ENCODE data around the gene SETD3.

Gene SETD3

DNA sequence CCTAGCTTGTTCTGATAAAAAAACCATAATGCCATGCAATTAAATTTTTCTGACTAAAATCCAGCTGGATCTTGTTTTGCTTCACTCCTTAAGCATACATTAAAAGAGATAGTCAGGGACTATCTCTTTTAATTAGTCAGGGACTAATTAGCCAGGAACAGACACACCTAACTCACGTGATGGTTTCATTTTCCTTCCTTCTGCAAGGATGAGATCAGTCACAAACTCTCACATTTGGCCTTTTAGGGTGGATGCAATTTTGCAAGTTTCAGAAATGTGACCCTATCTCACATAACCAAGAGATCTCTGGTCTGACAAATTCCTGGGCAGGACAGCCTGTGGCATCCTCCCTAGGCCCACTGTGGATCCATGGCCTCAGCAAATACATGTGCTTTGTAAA, 62.4 kb downstream of the SETD3 start:
- DNase-seq = no peak

DNA sequence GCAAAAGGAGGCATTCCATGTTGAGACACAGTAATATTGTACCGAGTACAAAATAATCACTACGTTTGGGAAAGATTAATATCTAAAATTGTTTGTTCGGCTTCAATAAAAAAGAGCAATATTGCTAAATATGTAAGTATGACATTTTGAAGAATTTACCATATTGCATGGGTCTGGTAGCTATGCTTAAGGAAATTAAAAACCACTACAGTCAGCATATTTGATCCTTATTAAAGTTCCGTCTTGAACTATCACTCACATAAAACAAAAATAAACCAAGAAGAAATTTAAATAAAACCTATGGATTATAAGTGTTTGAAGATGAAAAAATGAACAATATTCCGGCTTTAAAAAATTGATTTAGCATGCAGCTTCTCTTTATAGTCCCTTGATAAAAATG, 63.8 kb downstream of the SETD3 start:
- DNase-seq = no peak

DNA sequence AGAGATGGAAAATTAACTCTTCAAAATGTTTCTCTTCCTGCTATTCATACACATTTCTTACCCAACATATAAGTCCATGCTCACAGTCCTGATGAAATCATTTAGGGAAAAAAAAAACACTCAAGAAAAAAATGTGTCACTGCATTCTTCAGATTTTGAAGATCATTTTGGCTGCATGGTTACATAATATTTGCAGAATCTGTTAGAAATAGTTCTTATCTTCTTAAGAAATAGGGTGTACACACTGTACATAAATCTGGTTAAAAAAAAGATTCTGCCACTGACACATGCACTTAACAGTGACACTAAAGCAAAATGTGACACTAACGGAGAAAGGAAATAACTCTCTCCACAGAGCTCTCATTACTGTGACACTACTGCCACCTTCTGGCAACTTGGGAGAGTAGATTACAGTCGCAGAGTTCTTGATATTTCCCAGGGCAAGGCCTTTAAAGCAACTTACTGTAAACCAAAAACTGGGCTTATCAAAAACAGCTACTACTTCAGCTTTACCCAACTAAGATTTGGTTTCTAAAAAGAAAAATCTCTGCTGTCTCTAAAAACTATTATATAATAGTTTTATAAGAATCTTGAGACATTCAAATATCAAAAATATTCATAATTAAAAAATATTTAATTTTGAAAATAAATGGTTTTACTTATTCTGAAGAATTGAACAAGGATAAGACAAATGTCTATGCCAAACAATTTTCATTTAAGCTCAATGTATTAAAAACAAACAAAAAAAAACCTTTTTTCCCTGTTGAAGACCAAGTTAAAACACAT, 65.0 kb downstream of the SETD3 start:
- DNase-seq = peak; percentile 86

DNA sequence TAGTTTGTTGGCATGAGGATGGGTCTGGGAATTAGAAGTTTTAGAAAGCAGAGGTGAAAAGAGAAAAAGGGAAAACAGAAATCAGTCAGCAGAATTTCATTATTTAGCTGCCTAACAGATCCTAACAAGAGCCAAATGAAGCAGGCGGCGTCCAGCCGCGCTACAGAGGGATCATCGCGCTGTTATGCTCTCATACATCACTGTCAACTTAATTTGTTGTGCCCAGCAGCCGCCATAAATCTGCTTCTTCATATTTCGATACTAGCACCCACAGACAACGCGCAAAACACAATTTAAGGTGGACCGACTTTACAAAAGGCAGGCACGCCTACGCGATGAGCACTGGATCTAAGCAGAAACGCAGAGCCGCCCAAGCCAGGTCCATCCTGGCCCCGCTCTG, 66.7 kb downstream of the SETD3 start:
- no peak for DNase-seq

DNA sequence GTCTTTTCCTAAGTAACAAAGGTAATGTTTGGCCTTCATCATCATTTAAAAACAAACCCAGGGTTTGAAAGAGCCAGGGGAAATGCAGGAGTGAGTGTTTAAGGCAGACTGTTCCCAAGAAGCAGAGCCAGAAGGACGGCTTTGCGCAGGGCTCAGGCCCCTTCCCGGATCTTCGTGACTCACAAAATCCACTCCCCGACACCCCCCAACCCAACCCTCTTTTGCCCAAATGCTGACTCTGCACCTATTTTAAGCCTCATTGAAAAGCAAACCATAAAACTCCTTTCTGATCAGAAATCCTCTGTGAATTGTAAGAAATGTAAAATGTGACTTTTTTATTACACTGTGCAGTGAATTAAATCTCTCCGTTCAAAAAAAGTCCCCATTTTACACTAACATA, 67.5 kb downstream of the SETD3 start:
- DNase-seq = no peak

DNA sequence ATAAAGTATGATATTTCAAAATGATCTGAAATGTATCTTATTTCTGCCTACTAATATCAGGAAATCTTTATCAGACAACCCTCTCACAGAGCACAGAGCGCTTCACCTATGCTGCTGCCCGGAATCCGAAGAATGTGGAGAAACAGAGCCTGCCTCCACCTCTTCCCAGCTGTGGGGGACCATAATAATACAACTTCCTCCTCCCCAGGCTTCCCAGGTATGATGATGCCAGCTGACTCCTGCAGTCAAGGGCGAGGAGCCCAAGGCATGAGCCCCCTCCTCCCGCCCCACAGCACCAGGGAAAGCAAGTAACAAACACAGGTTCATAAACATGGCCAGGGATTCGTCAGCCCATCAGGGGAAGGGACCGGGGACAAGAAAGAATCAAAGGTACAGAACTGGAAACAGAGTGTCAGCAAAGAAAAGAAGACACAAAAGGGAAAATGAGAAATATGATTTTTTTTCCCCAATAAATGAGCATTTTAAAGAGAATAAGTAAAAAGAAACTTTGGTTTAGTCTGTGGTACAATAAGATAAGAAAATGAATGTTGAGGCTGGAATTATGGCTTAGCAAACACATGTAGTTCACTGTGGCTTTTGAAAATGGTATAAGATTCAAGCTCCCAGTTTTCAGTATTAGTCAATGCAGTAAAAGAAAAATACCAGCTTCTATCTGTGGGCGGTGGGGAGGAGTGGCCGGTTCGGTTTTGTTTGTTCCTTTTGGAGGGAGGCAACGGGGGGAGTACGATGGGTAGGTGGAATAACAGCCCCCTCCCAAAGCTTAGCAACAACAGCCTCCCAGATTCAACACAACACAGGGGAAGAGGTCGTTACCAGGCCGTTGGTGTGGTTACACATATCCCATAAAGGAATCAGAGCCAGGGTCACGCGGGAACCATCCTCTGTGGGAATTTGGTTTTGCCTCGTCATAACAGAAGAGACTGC, 68.3 kb downstream of the SETD3 start:
- peak; percentile 55 for DNase-seq

DNA sequence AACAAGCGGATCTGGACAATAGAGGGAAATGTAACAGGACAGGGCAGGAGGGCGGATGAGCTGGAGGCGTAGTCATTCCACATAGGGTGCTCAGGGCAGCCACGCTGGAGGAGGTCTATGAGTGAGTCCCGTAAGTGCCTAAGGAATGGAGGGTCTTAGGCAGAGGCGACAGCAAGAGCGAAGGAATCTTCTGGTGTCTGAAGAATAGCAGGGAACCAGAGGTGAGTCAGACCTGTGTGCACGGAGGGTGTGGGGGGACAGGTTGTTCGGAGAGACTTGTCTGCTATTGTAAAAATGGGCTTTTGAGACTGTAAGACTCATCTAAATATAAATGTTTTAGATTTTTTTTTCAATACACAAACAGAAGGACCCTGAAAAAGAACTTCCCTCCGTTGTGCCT, 70.6 kb downstream of the SETD3 start:
- no peak for DNase-seq

DNA sequence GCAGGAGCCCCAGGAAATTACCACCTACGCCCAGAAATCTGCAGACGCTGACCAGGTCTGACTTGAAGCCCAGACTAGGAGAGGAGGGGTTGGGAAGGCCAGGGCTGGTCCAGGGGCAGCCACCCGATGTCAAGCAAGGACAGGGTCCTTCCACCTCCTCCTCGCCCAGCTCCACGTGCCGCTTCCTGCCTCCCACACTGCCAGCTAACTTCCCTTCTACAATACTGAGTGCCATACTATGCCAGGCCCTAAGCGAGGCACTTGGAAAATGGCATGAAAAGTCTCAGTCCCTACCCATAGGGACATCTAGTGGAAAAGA, 71.7 kb downstream of the SETD3 start:
- no peak for DNase-seq

DNA sequence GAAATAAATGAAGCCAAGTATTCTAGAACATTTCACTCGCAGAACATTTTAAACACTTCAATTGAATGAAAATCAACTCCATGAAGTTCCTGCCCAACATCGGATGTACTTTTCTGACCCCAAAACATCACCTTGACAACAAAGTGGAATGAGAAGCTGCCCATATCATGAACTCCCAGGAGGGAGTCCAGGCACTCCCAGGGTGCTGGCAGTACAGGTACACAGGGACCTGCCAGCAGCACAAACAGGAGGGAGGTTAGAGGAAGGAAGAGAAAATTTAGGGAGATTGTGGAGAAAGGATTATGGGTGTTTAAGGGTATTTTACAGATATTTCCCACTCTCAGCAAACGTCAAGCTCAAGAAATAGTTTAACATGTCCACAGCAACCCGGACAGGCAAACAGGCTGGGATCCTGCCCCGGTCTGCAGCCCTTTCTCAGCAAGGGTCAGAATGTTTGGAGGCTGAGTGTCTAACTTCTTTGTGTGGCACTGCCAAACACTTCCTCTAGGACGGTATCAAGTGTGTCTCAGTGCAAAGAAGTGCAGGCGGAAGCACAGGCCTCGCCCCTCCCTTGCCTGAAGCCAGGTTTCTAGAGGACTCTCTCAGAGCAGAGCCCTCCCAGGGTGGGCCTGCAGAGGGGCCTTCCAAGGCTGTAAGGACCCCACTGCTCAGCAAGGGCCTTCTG, 72.2 kb downstream of the SETD3 start:
- DNase-seq = no peak

DNA sequence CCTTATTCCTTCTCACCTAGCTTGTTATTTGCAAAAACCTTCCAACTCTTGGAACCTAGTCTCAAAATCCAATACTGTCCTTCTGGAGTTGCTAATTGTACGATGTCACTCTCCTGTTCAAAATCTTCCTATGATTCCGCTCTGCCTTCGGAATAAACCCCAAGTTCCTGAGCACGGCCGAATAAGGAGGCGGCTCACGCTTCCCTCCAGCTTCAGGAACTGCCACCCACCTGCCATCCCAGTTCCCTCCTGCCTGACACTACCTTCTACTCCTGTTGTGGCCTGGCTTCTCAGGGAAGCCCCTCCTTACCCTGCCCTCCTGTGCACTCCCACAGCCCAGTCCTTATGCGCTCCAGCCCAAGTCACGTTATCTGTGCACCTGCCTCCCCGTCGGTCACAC, 73.2 kb downstream of the SETD3 start:
- DNase-seq = no peak

DNA sequence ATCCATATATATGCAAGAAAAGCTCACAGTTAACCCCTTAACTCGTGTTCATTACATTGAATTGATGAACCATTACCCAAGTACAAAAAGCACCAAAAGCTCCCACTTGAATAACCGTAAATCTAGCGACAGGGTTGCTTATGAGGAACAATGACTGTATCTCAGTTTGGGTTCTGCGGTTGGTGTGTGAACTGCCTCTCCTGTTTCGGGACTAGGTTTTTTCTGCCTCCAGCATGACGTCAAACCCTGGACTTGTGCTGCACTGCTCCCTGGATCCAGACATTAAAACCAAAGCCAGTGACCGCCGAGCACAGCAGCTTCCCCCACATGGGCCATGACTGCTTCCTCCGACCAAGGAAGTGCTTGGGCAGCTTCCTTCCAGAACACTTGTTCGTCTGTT, 77.7 kb downstream of the SETD3 start:
- no peak for DNase-seq

DNA sequence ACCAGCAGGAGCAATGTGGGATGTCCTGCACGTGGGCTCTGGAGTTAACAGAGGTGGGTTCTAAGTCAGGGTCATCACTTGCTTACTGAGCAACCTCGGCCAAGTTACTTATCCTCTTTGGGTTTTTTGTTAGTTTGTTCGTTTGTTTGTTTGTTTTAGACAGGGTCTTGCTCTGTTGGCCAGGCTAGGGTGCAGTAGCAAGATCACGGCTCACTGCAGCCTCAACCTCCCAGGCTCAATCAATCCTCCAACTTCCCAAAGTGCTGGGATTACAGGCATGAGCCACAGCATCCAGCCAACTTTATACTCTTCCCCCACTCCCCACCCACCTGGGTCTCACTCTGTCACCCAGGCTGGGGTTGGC, 78.4 kb downstream of the SETD3 start:
- no peak for DNase-seq

DNA sequence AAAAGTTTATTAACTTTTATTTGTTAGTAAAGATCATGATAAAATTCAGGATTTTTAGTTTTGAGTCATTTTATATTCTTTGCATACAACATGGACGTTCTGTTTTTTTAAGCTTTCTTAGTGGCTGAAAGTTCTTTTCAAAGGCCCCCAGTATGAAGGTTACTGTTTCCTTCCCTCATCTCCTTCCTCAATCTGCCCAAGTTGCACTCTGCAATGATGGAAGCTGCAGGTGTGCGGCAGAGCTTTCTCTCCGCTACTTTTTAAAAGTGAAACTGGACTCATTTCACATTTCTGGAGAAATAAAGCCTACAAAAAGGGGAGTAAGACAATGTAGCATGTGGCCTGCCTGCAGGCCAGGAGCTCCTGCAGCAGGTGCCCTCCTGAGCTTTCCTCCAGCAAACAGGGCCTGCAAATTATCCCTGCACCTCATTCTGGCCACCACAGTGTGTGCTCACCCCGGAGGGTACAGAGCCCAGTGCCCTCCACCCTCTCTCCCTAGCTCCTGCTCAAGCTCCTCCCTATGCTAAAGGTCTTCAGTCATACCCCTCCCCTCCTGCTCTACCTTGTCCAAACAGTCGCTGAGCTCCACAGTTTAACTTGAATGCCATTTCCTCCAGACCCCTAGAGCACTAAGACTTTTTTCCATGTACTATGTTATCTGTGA, 78.9 kb downstream of the SETD3 start:
- no peak for DNase-seq

DNA sequence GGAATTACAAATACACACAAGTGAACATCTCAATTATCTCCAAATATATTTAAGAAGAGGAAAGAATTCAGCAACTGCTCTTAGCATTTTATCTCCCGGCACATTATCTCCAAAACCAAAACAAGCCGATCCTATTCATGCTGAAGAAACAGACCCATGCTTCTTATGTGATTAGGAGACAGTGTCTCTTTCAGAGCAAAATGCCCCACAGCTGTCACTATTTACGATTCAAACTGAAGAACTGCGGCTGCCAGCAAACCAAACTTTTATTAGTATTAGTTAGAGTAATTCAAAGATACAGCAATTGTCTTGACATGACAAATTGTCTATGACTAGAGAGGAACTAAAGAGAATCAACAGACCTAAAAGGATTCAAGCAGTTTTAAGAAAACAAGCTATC, 79.4 kb downstream of the SETD3 start:
- no peak for DNase-seq

DNA sequence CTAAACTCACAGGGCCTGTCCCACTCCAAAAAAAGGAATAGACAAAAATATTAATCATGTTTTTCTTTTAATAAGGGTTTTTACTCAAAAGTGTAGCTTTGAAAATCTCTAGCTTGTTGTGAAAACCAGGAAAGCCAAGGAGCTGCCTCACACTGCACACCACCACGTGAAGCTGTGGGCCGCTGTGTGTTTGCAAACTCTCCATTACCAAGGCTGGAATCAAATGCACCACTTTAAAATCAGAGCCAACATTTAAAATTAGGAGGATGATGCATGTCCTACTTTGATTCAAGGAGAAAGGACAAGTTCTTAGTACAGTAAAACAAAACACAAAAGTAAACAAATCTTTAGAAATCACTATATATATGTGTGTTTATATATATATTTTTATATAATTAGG, 83.0 kb downstream of the SETD3 start:
- DNase-seq = no peak

DNA sequence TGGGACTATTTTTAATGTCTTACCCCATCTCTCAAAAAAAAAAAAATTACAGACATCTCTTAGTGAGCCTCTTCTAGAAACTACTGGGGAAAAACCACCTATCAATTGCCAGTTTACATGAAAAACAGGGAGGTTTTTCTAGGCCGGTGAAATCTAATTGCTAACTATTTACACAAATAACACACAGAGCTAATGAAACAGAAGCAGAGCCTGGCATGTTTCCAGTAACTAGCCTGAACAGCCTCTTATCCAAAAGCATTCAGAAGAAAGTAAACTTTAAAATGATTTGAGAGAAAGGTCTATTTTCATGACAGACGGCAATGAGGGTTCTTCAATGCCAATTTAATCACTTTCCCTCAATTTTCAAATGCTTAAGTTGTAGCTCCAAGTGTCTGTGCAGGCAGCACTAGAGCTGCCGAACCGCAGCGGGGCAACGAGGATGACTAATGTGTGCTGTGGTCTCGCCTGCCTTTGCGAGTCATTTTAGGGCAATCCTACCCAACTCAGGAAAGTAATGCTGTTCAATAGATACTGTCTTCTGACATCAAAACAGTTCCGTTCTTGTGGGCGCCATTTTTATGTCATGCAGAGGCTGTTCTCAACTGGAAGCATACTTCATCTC, 84.6 kb downstream of the SETD3 start:
- peak; percentile 69 for DNase-seq

DNA sequence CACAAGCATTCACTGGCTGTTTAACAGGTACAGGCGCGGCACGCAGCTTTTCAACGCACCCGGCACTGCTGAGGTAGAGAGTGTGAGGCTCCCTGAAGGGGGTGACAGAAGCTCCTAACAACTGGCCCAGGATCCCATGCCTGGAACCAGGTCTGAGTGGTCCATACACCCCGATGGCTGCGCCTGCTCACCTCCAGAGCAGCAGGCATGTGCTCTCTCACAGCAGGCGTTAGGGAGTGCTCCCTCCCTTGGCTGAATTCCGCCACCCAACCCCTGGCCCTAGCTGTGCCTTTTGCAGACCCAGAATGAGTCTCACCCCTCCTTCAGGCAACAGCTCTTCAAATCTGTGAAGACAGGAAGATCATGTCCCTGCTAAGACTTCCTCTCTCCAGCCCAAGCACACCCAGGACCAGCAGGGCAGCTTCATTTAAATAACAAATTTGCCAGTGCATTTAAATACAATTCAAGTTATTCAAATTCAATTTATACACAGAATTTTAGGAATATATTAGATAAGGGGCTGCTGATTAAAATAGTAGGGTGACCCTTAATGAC, 86.0 kb downstream of the SETD3 start:
- DNase-seq = no peak

DNA sequence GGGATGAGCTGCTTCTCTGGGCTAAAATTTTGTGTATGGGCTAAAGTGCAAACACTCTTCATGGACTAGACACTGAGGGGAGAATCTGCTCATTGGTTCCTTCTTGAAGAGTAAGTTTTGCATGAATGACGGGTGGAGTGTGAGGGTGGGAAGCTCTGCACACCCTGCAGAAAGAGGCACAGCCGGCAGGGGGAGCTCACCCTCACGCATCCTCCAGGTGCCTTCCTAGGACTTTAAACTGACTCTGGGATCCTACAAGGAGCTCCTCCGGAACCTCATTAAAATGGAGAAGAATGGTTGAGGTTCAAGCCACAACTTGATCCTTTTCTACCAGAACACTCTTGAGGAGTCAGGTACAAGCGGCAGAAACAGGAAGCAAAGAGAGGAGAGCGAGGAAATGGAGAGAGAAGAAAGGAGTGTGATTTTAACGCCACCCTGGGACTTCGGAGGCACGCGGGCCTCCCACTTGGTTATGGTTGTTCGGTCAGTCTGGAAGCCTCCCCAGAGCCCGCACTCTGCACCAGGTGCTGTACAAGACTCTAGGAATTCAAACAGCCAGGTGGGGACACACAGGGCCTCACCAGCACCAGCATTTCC, 87.5 kb downstream of the SETD3 start:
- DNase-seq = peak; percentile 37

DNA sequence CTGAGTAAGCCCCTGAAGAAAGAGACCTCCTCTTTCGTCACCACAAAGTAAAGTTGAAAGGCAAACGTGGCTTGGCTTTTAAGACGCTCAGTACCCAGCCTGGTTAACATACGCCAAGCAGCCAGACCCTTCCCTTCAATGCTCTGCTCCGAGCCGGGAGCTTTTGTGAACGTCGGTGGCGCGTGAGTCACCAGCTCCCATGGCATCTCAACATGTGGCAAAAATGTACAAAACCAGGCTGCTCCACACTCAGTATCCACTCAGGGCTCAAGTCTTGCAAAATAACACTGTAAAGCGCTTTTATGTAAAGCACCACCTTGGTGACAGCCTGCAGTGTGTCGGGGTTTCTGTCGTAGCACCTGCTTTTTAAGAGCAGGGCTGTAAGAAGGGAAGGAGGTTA, 89.0 kb downstream of the SETD3 start:
- DNase-seq = no peak

DNA sequence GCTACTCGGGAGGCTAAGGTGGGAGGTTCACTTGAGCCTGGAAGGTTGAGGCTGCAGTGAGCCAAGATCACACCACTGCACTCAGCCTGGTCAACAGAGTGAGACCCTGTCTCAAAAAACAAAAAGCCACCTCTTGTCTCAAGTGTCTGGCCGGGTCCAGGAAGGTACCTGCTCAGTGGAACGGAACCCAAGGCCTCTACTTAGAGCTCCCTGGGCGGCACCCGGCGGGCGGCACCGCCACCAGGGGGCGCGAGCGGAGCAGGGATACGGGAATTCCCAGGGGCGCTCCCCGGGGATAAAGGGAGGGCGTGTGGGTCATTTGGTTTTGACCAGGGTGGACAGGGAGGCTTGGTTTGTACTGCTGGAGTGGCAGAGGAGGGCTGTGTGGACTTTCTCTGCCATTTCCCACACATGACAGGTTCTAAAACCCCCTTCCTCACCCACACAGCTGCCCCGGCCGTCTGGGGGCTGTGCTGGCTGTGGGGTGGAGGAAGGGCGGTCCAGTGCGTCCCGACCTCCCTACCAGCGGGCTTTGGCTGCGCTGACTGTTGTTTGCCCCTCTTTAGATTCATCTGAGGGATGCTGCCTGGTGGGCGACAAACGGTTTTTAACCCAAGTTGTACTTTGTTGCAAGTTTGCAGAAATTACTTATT, 91.4 kb downstream of the SETD3 start:
- peak; percentile 53 for DNase-seq

DNA sequence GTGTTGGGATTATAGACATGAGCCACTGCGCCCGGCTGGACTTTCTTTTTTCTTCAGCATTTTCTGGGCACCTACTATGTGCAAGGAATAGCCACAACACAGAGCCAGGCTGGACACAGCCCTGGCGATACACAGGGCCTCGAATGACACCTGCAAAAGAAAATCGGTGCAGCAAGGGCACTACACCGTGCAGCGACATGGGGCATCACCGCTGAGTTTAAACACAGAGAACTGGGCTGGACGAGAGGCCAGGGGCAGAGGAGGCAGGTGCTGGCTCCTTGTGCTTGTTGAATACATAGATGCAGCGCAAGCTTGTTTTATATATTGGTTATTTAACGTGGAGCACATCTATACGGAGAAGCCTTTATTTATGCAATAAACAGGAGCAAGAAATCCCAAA, 92.4 kb downstream of the SETD3 start:
- no peak for DNase-seq

DNA sequence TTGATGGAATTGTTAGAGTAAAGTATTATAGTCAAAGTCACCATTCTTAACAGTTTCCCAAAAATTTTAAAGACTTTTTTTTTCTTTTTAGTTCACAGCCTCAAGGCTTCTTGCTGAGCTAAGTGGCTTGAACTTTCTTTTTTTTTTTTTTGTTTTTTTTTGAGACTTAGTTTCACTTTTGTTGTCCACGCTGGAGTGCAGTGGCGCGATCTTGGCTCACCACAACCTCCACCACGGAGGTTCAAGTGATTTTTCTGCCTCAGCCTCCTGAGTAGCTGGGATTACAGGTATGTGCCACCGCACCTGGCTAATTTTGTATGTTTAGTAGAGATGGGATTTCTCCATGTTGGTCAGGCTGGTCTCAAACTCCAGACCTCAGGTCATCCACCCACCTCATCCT, 92.8 kb downstream of the SETD3 start:
- no peak for DNase-seq
